Measurements from ENCODE around the gene CCDC30.

CCDC30 gene

DNA sequence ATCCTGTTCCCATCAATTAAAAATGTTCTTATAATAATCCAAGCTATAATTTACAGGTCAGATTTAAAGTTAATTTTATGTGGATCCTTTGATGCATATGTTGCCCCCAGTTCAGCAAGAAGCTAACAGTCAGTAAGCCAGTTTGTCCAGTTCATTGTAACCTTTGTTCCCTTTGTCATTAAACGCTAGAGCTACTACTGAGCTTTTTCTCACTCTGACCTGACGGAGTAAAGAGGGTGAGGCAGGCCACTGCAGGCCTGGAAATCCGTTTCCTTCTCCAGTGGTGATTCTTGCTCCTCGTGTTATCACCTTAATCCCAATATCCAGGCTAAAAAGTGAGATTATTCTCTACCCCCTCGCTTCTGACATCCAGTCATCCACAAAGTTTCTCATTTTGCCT is 229.4 kb downstream of the CCDC30 start:
- DNase-seq (ENCODE audit: low spot score): no peak

DNA sequence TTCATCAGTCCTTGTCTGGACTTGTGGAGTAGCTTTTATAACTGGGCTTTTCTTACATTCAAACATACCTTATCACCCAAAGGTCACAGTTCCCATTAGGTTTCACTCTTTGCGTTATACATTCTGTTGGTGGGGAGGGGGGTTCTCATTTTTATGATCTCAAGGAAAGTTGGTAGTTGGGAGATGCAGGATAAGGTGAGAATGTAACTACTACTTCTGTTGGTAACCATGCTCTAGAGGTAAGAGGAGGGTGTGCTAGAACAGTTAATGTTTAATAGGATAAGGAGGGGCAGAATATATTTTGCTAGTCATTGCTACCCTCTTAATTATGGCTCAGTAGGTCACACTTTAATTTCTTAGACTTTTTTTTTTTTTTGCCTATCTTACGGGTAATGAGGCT is 229.8 kb downstream of the CCDC30 start:
- DNase-seq (ENCODE audit: low spot score): no peak

DNA sequence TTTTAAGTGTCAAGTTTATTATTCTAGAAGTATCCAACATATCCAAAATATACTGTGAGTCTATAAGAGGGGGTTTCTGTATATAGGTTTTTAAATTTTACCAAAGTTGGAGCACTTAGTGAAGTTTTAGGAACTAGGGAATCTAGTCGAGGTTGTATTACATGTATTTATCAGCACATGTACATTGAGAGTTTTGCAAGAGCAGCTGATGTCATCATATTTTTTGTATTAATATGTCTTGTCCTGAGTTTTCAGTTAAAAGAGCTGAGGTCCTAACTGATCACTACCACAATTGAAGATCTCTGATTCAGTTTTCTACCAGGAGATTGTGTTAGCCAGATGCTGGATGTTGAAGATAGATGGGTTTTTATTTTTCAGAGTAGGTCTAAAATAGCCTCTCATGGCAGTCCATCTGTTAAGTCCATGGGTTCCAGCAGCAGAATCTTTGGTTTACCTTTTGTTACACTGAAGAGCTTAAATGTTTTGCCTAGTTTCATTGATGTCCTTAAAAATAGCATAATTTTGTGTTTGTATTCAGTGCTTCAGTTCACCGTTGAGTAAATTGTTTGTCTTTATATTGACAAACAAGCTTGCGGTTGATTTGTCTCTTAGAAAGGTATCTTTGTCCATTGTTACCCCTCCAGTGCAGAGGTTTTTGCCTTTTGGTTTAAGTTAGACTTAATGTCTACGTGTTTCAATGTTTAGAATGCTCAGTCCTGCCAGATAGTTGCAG is 235.2 kb downstream of the CCDC30 start:
- no peak for DNase-seq (ENCODE audit: low spot score)

DNA sequence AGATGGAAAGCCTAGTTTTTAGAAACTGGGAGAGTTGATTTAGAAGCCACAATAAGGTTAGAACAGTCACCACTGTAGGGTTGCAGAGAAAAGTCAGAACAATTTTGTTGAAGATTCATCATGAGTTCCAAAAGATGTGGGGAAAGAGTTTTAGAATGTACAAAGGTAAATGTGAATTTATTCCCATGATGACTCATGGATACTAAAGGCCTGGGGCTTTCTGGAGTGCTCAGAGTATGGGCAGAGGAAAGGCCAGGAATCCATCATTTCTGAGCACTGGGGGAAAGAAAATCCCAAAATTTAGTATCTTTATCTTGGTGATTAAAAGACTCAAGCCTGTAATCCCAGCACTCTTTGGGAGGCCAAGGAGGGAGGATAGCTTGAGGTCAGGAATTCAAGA is 236.9 kb downstream of the CCDC30 start:
- no peak for DNase-seq (ENCODE audit: low spot score)

DNA sequence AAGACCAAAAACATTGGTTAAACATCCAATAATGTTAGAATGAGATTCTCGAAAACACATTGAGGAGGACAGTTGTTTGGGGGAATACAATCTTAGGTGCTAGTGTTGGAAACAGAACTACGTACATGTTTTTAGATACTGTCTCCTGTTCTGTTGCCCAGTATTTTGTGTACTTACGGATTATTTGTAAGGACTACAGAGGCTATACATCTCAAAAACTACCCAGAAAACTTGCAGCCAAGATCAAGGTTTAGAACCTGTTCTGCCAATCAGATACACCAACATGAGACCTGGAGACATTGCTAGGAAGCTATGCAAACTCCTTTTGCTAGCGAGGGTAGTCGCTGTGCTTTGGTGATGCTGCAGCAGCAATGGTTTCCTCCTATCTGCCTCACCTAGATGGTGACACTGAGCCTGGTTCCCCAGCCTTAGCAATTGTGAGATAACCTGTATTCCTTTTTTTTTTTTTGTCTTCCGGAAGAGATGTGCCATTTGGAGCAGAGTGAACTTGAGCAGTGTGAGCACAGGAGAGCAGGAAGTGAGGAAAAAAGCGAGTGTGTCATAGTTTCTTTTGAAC is 240.9 kb downstream of the CCDC30 start:
- DNase-seq (ENCODE audit: low spot score): no peak

Data from COLO829 (cell line).